Stimulated activated CD8-positive, alpha-beta memory T cell treated with anti-CD3 and anti-CD28 coated beads, Interleukin-7, amount 100 ng/mL, for 1 hour (primary cell): ENCODE results near the gene IL21.
"Not testable (repeated sequence)": the region's sequence is repeated elsewhere in the genome, so short reads cannot be mapped to it uniquely, and the experiment has no call there.

Experiments used
- DNase-seq, 2 donors: peaks; one replicate each; pipeline ENCODE4 v3.0.0-alpha.2; 2020; ENCODE audit warnings: low read depth in 2 of 2

The IL21 gene

DNA sequence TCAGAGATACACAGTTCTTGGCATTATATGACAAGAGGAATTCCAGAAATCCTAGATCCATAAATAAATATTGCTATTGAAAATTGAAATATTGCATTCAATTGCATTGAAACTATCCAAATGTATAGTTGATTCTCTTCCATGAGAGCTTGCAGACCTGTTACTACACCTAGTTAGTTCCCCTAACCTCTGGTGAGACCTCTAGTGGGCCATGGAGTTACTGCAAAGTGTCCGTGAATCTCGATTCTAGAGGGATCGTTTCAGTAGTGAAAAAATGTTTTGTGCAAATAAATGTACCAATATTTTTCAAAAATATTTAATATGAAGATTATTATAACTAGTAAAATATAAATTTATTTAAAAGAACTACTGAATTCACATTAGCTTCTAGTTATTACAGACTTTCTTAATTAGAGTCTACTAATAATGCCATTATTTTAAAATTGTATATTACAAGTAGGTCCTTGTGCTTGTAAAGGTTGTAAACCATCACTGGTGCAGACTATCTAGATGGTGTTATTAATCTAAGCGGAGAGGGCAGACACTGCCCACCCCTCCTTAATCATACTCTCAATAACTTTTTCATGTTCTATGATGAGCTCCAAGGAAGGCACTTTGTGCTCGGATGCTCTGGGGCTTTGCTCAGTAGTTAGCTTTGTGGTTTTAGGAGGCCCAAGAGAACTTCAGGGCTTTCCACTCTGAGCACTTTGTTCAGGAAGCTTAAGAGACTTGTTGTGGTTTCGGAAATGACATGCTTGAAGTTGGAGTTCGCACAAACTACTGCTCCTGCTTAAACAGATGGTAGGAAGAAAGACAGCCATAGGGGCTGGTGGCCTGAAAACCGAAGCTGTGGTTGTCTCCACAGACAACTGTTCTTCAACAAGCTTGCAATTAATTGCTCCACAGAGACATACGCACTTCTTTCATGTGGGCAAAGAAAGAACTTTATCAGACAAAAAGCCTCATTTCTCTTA is 42.8 kb downstream of the IL21 start:
- peak in 1 of 2 donors; percentile 33 for DNase-seq

- DNase-seq = no peak
Observed at GRCh38 chr4:122577189-122577553, 43.7 kb downstream of the IL21 start.

DNA sequence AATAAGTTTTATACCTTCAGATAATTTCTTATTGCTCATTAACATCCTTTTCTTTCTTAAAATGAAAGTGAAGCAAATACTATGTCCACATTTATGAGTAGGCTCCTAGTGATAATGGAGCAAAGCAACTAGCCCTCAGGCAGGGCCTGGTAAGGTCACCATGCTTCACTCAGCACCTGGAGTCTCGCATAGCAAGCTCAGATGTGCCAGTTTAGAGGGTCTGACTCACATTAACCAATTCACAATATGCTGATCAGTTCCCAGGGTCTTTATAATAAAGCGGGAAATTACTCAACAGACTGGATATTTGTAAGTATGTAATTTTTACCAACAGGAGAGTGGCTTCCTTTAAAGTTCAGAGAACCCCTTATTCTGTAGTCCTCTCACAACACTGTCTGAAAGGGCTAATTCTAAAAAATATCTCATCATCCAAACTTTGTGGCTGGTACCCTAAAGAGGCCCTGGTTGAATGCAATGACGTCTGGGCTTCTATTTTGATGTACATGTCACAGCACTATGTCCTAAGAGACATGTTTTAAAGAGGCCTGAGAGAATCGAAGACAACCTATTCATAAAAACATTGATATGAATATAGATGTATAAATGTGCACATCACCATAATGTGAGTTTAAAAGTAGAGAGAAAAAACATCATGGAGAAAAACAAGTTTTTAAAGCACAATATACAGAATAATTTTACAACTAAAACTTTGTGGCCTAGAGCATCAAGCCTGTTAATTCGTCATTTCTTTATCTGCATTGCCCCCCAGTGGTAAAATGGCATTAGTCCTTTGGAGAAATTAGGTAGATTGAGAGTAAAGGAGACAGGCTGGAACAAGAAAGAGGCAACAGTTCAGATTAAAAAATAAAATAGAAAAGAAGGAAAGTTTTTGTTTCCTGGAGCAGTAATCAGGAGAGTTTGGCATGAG is 44.3 kb downstream of the IL21 start:
- no peak for DNase-seq

DNA sequence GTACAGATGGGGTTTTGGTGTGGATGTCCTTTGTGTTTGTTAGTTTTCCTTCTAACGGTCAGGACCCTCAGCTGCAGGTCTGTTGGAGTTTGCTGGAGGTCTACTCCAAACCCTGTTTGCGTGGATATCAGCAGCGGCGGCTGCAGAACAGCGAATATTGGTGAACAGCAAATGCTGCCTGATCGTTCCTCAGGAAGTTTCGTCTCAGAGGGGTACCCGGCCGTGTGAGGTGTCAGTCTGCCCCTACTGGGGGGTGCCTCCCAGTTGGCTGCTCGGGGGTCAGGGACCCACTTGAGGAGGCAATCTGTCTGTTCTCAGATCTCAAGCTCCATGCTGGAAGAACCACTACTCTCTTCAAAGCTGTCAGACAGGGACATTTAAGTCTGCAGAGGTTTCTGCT is 46.5 kb downstream of the IL21 start:
- not testable (repeated sequence) for DNase-seq

DNA sequence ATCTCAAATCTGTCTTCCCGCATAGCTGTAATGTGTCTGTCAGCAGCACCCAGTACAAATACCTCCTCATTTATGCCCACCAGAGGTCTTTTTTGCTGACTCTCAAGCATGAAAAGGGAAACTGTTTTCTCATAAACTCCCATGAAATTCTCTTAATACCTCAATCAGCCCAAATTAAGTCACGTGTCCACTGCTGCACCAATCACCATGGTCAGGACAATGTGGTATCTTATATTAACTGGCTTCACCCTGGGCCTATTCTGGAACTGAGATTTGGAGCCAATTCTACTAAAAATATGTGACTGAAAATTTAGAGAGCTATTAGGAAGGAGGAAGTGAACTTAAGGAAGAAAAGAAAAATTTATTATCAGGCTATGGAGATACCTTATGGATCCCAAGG is 58.4 kb downstream of the IL21 start:
- DNase-seq = no peak
